ENCODE data around the gene CHI3L2.

DNA sequence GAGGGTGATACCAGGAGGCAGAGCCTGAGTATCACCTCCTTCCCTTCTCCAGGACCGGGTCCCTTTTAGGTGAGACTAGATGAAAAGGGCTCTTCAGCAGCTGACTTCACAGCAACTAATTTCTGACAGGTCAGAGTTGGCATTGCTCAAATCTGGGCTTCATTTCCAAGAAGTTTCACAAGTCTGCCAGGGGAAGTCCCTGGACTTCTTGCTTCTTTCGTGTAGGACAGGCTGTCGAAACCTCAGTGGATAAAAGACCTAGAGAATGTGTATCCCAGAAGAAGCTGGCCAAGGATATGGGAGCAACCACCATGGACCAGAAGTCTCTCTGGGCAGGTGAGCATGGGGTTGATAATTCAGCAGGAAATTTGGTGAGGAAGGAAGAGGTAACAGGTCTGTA, at the start of gene CHI3L2:
- no peak for TF ChIP-seq GATA2 (IDR thresholded peaks at IDR 0.05; ENCODE audit: low read depth, low read length)
- TF ChIP-seq GATA3 (IDR thresholded peaks at IDR 0.05; ENCODE audit: low read depth, low read length), result no peak

Data from SH-SY5Y (cell line).